ENCODE data around the gene CAMSAP3. TPM values are rescaled to one million over a fixed set of nuclear protein-coding genes. Genes with fewer than 3 reads are reported as not detected.
A peak's percentile ranks its signal among the peaks of the same experiment; 100 is the strongest.
"Not testable (repeated sequence)": the region's sequence is repeated elsewhere in the genome, so short reads cannot be mapped to it uniquely, and the experiment has no call there.

CAMSAP3 gene
- polyA plus RNA-seq, 4 donors = 32.4 to 87.4 (median 73.5) TPM

- DNase-seq (no peak), FAIRE-seq (no peak)
- H3K4me3 ChIP-seq (ENCODE audit: low read depth in 1 of 3, low read length in 3 of 3) = no peak overlapping the region
- no peak overlapping the region for H3K27ac ChIP-seq (ENCODE audit: low read depth in 1 of 3, low read length in 2 of 3)
- no peaks in the 10 kb centered on the region for H3K27me3 ChIP-seq (ENCODE audit: control insufficient read depth in 3 of 3, insufficient read depth in 3 of 3, low read length in 3 of 3)
- H3K4me1 ChIP-seq (ENCODE audit: control insufficient read depth in 3 of 3, insufficient read depth in 2 of 3, low read depth in 1 of 3, low read length in 2 of 3) = no peaks in the 10 kb centered on the region
- 91 to 96% (median 93%) methylated on average over 4 of the region's 4 CpGs for WGBS, 3 donors
- H3K36me3 ChIP-seq (ENCODE audit: control insufficient read depth in 3 of 3, insufficient read depth in 2 of 3, low read depth in 1 of 3, low read length in 3 of 3) = peaks cover 0 to 18% (median 7%) of the 10 kb centered on the region in 3 donors
- H3K9me3 ChIP-seq (ENCODE audit: control insufficient read depth in 2 of 2, insufficient read depth in 1 of 2, low read depth in 1 of 2, low read length in 1 of 2) = peaks cover 0 to 3% of the 10 kb centered on the region in 2 donors
These were observed 30.8 kb upstream of the CAMSAP3 start for GRCh38 chr19:7564866-7565265.

GRCh38 chr19:7565332-7565731 lies 30.3 kb upstream of the CAMSAP3 start:
- no peak for DNase-seq
- FAIRE-seq = no peak
- H3K36me3 ChIP-seq (ENCODE audit: control insufficient read depth in 3 of 3, insufficient read depth in 2 of 3, low read depth in 1 of 3, low read length in 3 of 3) = peaks cover 0 to 14% (median 7%) of the 10 kb centered on the region in 3 donors
- no peaks in the 10 kb centered on the region for H3K9me3 ChIP-seq (ENCODE audit: control insufficient read depth in 2 of 2, insufficient read depth in 1 of 2, low read depth in 1 of 2, low read length in 1 of 2)
- H3K27ac ChIP-seq (ENCODE audit: low read depth in 1 of 3, low read length in 2 of 3) = no peak overlapping the region
- WGBS, 3 donors = 76 to 90% (median 87%) methylated on average over 5 of the region's 5 CpGs
- H3K4me3 ChIP-seq (ENCODE audit: low read depth in 1 of 3, low read length in 3 of 3) = no peak overlapping the region
- no peaks in the 10 kb centered on the region for H3K4me1 ChIP-seq (ENCODE audit: control insufficient read depth in 3 of 3, insufficient read depth in 2 of 3, low read depth in 1 of 3, low read length in 2 of 3)
- H3K27me3 ChIP-seq (ENCODE audit: control insufficient read depth in 3 of 3, insufficient read depth in 3 of 3, low read length in 3 of 3) = no peaks in the 10 kb centered on the region

- no peaks in the 10 kb centered on the region for H3K27me3 ChIP-seq (ENCODE audit: control insufficient read depth in 3 of 3, insufficient read depth in 3 of 3, low read length in 3 of 3)
- H3K27ac ChIP-seq (ENCODE audit: low read depth in 1 of 3, low read length in 2 of 3) = no peak overlapping the region
- DNase-seq (no peak), FAIRE-seq (no peak)
- H3K4me1 ChIP-seq (ENCODE audit: control insufficient read depth in 3 of 3, insufficient read depth in 2 of 3, low read depth in 1 of 3, low read length in 2 of 3) = no peaks in the 10 kb centered on the region
- WGBS, 3 donors = 72 to 80% (median 79%) methylated on average over 5 of the region's 5 CpGs
- no peaks in the 10 kb centered on the region for H3K9me3 ChIP-seq (ENCODE audit: control insufficient read depth in 2 of 2, insufficient read depth in 1 of 2, low read depth in 1 of 2, low read length in 1 of 2)
- H3K36me3 ChIP-seq (ENCODE audit: control insufficient read depth in 3 of 3, insufficient read depth in 2 of 3, low read depth in 1 of 3, low read length in 3 of 3) = no peaks in the 10 kb centered on the region
- H3K4me3 ChIP-seq (ENCODE audit: low read depth in 1 of 3, low read length in 3 of 3) = no peak overlapping the region
These were observed 24.9 kb upstream of the CAMSAP3 start for GRCh38 chr19:7570761-7571160.

GRCh38 chr19:7575434-7576040 lies 20.1 kb upstream of the CAMSAP3 start:
- H3K27ac ChIP-seq (ENCODE audit: low read depth in 1 of 3, low read length in 2 of 3) = no peak overlapping the region
- no peak overlapping the region for H3K4me3 ChIP-seq (ENCODE audit: low read depth in 1 of 3, low read length in 3 of 3)
- peaks cover 0 to 3% (median 0%) of the 10 kb centered on the region in 3 donors for H3K27me3 ChIP-seq (ENCODE audit: control insufficient read depth in 3 of 3, insufficient read depth in 3 of 3, low read length in 3 of 3)
- 55 to 65% (median 56%) methylated on average over 9 of the region's 9 CpGs for WGBS, 3 donors
- no peaks in the 10 kb centered on the region for H3K36me3 ChIP-seq (ENCODE audit: control insufficient read depth in 3 of 3, insufficient read depth in 2 of 3, low read depth in 1 of 3, low read length in 3 of 3)
- FAIRE-seq (peak; percentile 15), DNase-seq (peak in 1 of 2 donors; percentile 26)
- H3K4me1 ChIP-seq (ENCODE audit: control insufficient read depth in 3 of 3, insufficient read depth in 2 of 3, low read depth in 1 of 3, low read length in 2 of 3) = no peaks in the 10 kb centered on the region
- no peaks in the 10 kb centered on the region for H3K9me3 ChIP-seq (ENCODE audit: control insufficient read depth in 2 of 2, insufficient read depth in 1 of 2, low read depth in 1 of 2, low read length in 1 of 2)

GRCh38 chr19:7577422-7577821 lies 18.2 kb upstream of the CAMSAP3 start:
- 78 to 100% (median 93%) methylated on average over 1 of the region's 1 CpG for WGBS, 3 donors

GRCh38 chr19:7578127-7578526 lies 17.5 kb upstream of the CAMSAP3 start:
- H3K9me3 ChIP-seq (ENCODE audit: control insufficient read depth in 2 of 2, insufficient read depth in 1 of 2, low read depth in 1 of 2, low read length in 1 of 2) = no peaks in the 10 kb centered on the region
- WGBS, 3 donors = 54 to 64% (median 55%) methylated on average over 6 of the region's 6 CpGs
- FAIRE-seq = no peak
- H3K4me1 ChIP-seq (ENCODE audit: control insufficient read depth in 3 of 3, insufficient read depth in 2 of 3, low read depth in 1 of 3, low read length in 2 of 3) = no peaks in the 10 kb centered on the region
- DNase-seq = no peak
- peaks cover 0 to 3% (median 0%) of the 10 kb centered on the region in 3 donors for H3K27me3 ChIP-seq (ENCODE audit: control insufficient read depth in 3 of 3, insufficient read depth in 3 of 3, low read length in 3 of 3)
- no peak overlapping the region for H3K27ac ChIP-seq (ENCODE audit: low read depth in 1 of 3, low read length in 2 of 3)
- H3K36me3 ChIP-seq (ENCODE audit: control insufficient read depth in 3 of 3, insufficient read depth in 2 of 3, low read depth in 1 of 3, low read length in 3 of 3) = no peaks in the 10 kb centered on the region
- H3K4me3 ChIP-seq (ENCODE audit: low read depth in 1 of 3, low read length in 3 of 3) = no peak overlapping the region

More at GRCh38 chr19:7577422-7577821, 18.2 kb upstream of the CAMSAP3 start:
- not testable (repeated sequence) for H3K9me3 ChIP-seq (ENCODE audit: control insufficient read depth in 2 of 2, insufficient read depth in 1 of 2, low read depth in 1 of 2, low read length in 1 of 2); H3K4me1 ChIP-seq (ENCODE audit: control insufficient read depth in 3 of 3, insufficient read depth in 2 of 3, low read depth in 1 of 3, low read length in 2 of 3); H3K4me3 ChIP-seq (ENCODE audit: low read depth in 1 of 3, low read length in 3 of 3); DNase-seq; FAIRE-seq; H3K27ac ChIP-seq (ENCODE audit: low read depth in 1 of 3, low read length in 2 of 3); H3K36me3 ChIP-seq (ENCODE audit: control insufficient read depth in 3 of 3, insufficient read depth in 2 of 3, low read depth in 1 of 3, low read length in 3 of 3); H3K27me3 ChIP-seq (ENCODE audit: control insufficient read depth in 3 of 3, insufficient read depth in 3 of 3, low read length in 3 of 3)

- WGBS, 3 donors = 55 to 61% (median 57%) methylated on average over 6 of the region's 6 CpGs
- no peak for FAIRE-seq
- no peaks in the 10 kb centered on the region for H3K36me3 ChIP-seq (ENCODE audit: control insufficient read depth in 3 of 3, insufficient read depth in 2 of 3, low read depth in 1 of 3, low read length in 3 of 3)
- H3K27ac ChIP-seq (ENCODE audit: low read depth in 1 of 3, low read length in 2 of 3) = no peak overlapping the region
- no peak overlapping the region for H3K4me3 ChIP-seq (ENCODE audit: low read depth in 1 of 3, low read length in 3 of 3)
- H3K27me3 ChIP-seq (ENCODE audit: control insufficient read depth in 3 of 3, insufficient read depth in 3 of 3, low read length in 3 of 3) = peaks cover 0 to 3% (median 0%) of the 10 kb centered on the region in 3 donors
- no peaks in the 10 kb centered on the region for H3K9me3 ChIP-seq (ENCODE audit: control insufficient read depth in 2 of 2, insufficient read depth in 1 of 2, low read depth in 1 of 2, low read length in 1 of 2)
- no peaks in the 10 kb centered on the region for H3K4me1 ChIP-seq (ENCODE audit: control insufficient read depth in 3 of 3, insufficient read depth in 2 of 3, low read depth in 1 of 3, low read length in 2 of 3)
- DNase-seq = no peak
These were observed 16.5 kb upstream of the CAMSAP3 start for GRCh38 chr19:7579182-7579581.

- H3K4me1 ChIP-seq (ENCODE audit: control insufficient read depth in 3 of 3, insufficient read depth in 2 of 3, low read depth in 1 of 3, low read length in 2 of 3) = no peaks in the 10 kb centered on the region
- H3K27ac ChIP-seq (ENCODE audit: low read depth in 1 of 3, low read length in 2 of 3) = no peak overlapping the region
- DNase-seq (no peak), FAIRE-seq (no peak)
- WGBS, 3 donors = 31 to 54% (median 42%) methylated on average over 11 of the region's 11 CpGs
- no peaks in the 10 kb centered on the region for H3K9me3 ChIP-seq (ENCODE audit: control insufficient read depth in 2 of 2, insufficient read depth in 1 of 2, low read depth in 1 of 2, low read length in 1 of 2)
- H3K36me3 ChIP-seq (ENCODE audit: control insufficient read depth in 3 of 3, insufficient read depth in 2 of 3, low read depth in 1 of 3, low read length in 3 of 3) = no peaks in the 10 kb centered on the region
- H3K27me3 ChIP-seq (ENCODE audit: control insufficient read depth in 3 of 3, insufficient read depth in 3 of 3, low read length in 3 of 3) = peaks cover 0 to 3% (median 0%) of the 10 kb centered on the region in 3 donors
- H3K4me3 ChIP-seq (ENCODE audit: low read depth in 1 of 3, low read length in 3 of 3) = no peak overlapping the region
These were observed 13.2 kb upstream of the CAMSAP3 start for GRCh38 chr19:7582446-7582845.

GRCh38 chr19:7589822-7590221 lies 5.8 kb upstream of the CAMSAP3 start:
- FAIRE-seq (no peak), DNase-seq (no peak)
- Histone ChIP-seq H3K9me3 (ENCODE audit: control insufficient read depth in 2 of 2, insufficient read depth in 1 of 2, low read depth in 1 of 2, low read length in 1 of 2) (no peaks in the 10 kb centered on the region), H3K36me3 (ENCODE audit: control insufficient read depth in 3 of 3, insufficient read depth in 2 of 3, low read depth in 1 of 3, low read length in 3 of 3) (no peaks in the 10 kb centered on the region), H3K4me1 (ENCODE audit: control insufficient read depth in 3 of 3, insufficient read depth in 2 of 3, low read depth in 1 of 3, low read length in 2 of 3) (peaks cover 0 to 5% (median 0%) of the 10 kb centered on the region in 3 donors), H3K27me3 (ENCODE audit: control insufficient read depth in 3 of 3, insufficient read depth in 3 of 3, low read length in 3 of 3) (peaks cover 0 to 3% (median 0%) of the 10 kb centered on the region in 3 donors), H3K4me3 (ENCODE audit: low read depth in 1 of 3, low read length in 3 of 3) (no peak overlapping the region), H3K27ac (ENCODE audit: low read depth in 1 of 3, low read length in 2 of 3) (no peak overlapping the region)
- WGBS, 3 donors = 81 to 88% (median 85%) methylated on average over 7 of the region's 7 CpGs

Data from small intestine (tissue), 7 donors.